ENCODE measurements around the gene SSTR3. TPM values are rescaled to one million over a fixed set of nuclear protein-coding genes. Genes with fewer than 3 reads are reported as not detected.

SSTR3 gene
- total and polyA plus RNA-seq, 10 of the 15 experiments (the other 5 are each of a cell fraction or from before 2014, with no cell fraction given), result 0.03 to 4.5 (median 2.4) TPM

GRCh38 chr22:37233751-37234631 lies 21.7 kb upstream of the SSTR3 start:
- peaks cover 8% of the 10 kb centered on the region; the same call in 1 of the 2 replicates for H4K20me1 ChIP-seq (ENCODE audit: control insufficient read depth, insufficient read depth)
- intact Hi-C loops (cut with micrococcal nuclease; ENCODE audit: unreplicated experiment), result no loop called here
- in situ Hi-C loops (cut with MboI), result no loop called here
- no peak overlapping the region for H3K4me3 ChIP-seq
- no peak overlapping the region for H2AFZ ChIP-seq (ENCODE audit: control insufficient read depth, low read depth, low read length)
- H3K27me3 ChIP-seq (replicated peaks in 1 of 2; ENCODE audit: control insufficient read depth in 2 of 2, insufficient read depth in 2 of 2, low read length in 1 of 2), result no peaks in the 10 kb centered on the region
- no TSS peak for BruUV-seq (replicated peaks)
- H3K9ac ChIP-seq (ENCODE audit: control insufficient read depth, insufficient read depth, low read length), result no peak overlapping the region
- peaks cover 58% of the 10 kb centered on the region for H3K79me2 ChIP-seq (ENCODE audit: control insufficient read depth, insufficient read depth, low read length)
- no peak for DNase-seq (ENCODE audit: low read depth, low spot score)
- H3K9me3 ChIP-seq (replicated peaks; ENCODE audit: control insufficient read depth, insufficient read depth, low read length), result no peaks in the 10 kb centered on the region
- no peak overlapping the region; the same call in 1 of the 2 replicates for H3K27ac ChIP-seq (ENCODE audit: control insufficient read depth, insufficient read depth)
- CTCF ChIA-PET, result no interaction called here
- SMC1A ChIA-PET (ENCODE audit: uncharacterized antibody, unreplicated experiment), result interaction anchor here (6.5 kb wide), 1 partner anchor 9 kb away, joined by 109 read pairs; the partner anchor contains the start of gene RAC2
- no peak overlapping the region; the same call in 1 of the 2 replicates for H3K4me2 ChIP-seq (ENCODE audit: control insufficient read depth, insufficient read depth)
- peaks cover 42 to 44% of the 10 kb centered on the region in 2 experiments for H3K36me3 ChIP-seq (ENCODE audit: control insufficient read depth in 2 of 2, insufficient read depth in 2 of 2, low read length in 1 of 2)
- POLR2A ChIA-PET, result interaction anchor here (1.3 to 2.3 kb wide), 2 partner anchors 9 to 17 kb away, joined by 7 to 9 read pairs; no protein-coding TSS in a partner anchor
- WGBS (ENCODE audit: insufficient coverage, insufficient replicate concordance, low lambda C conversion rate, missing lambda C conversion rate), result 84% methylated on average over 26 of the region's 27 CpGs
- FAIRE-seq, result no peak
- H3K4me1 ChIP-seq (ENCODE audit: control insufficient read depth, insufficient read depth, low read length), result peaks cover 88% of the 10 kb centered on the region
- RAD21 ChIA-PET (ENCODE audit: unreplicated experiment), result no interaction called here
- no peak for ATAC-seq
- TF ChIP-seq MYB (IDR thresholded peaks at IDR 0.05; ENCODE audit: borderline replicate concordance, low read depth, low read length) (no peak), ZBTB4 (CRISPR knock-in tag; IDR thresholded peaks at IDR 0.05) (no peak), NFYA (IDR thresholded peaks at IDR 0.05; ENCODE audit: borderline replicate concordance, low read depth, low read length) (no peak), IRF5 (IDR thresholded peaks at IDR 0.05; ENCODE audit: borderline replicate concordance) (no peak), ZBTB11 (CRISPR knock-in tag; IDR thresholded peaks at IDR 0.05) (no peak), RCOR1 (conservative IDR thresholded peaks at IDR 0.05; ENCODE audit: low read depth, low read length) (no peak), IKZF2 (IDR thresholded peaks at IDR 0.05) (no peak), ZBTB40 (IDR thresholded peaks at IDR 0.05; ENCODE audit: borderline replicate concordance) (no peak), JUND (IDR thresholded peaks at IDR 0.05; ENCODE audit: low read depth, low read length) (no peak)

All from GM12878 (cell line).